ENCODE results near the gene FCN2.

DNA sequence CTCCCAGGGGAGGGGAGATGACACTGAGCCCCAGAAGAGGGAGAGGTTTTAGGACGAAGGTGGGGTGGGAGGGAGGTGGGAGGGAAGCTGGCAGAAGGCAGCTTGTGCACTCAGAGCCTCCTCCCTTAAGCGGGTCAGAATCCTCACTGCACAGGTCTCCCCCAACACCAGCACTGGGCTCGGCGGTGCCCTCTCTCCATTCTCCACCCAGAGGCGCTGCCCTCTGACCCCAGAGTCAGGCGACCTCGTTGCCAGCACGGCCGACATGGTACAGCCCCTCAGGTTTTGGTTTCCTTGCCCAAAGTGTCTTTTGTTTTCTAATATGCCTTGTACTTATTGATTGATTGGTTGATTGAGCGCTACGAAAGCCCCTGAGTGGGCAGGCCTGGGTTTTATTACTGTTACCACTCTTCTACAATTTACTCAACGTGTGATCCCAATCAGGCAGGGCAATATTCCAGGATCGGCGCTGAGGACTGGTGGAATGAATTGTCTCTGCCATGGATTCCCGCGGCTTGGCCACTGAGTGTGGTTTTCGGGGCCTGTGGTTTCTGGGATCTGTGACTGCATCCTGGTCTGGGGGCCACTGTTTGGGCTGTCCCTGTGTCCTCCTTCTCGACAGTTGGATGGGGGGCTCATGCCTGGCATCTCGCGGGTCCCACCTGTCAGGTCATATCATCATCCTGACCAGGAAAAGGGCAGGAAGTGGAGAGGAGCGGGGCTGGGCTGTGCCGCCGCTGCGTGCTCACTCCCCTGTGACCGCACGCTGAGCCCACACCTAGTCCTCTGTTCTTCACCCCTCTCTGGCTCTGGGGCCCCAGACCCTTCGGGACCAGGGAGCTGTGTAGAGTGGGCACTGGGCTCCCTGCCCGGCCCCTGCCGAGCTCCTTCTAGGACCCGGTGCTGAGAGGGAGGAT is 9.6 kb upstream of the FCN2 start:
- TF ChIP-seq, protein P1, sequence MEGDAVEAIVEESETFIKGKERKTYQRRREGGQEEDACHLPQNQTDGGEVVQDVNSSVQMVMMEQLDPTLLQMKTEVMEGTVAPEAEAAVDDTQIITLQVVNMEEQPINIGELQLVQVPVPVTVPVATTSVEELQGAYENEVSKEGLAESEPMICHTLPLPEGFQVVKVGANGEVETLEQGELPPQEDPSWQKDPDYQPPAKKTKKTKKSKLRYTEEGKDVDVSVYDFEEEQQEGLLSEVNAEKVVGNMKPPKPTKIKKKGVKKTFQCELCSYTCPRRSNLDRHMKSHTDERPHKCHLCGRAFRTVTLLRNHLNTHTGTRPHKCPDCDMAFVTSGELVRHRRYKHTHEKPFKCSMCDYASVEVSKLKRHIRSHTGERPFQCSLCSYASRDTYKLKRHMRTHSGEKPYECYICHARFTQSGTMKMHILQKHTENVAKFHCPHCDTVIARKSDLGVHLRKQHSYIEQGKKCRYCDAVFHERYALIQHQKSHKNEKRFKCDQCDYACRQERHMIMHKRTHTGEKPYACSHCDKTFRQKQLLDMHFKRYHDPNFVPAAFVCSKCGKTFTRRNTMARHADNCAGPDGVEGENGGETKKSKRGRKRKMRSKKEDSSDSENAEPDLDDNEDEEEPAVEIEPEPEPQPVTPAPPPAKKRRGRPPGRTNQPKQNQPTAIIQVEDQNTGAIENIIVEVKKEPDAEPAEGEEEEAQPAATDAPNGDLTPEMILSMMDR (IDR thresholded peaks at IDR 0.05): no peak
- no peak for TF ChIP-seq POLR2A (IDR thresholded peaks at IDR 0.05)
